GM21529 (cell line): ENCODE data around the gene SLX4IP.

Source experiments
- ATAC-seq: cut with Tn5 transposase; IDR thresholded peaks from one replicate; pipeline ENCODE4 v1.9.1; 2021; ENCODE audit not compliant: unreplicated experiment

The SLX4IP gene

DNA sequence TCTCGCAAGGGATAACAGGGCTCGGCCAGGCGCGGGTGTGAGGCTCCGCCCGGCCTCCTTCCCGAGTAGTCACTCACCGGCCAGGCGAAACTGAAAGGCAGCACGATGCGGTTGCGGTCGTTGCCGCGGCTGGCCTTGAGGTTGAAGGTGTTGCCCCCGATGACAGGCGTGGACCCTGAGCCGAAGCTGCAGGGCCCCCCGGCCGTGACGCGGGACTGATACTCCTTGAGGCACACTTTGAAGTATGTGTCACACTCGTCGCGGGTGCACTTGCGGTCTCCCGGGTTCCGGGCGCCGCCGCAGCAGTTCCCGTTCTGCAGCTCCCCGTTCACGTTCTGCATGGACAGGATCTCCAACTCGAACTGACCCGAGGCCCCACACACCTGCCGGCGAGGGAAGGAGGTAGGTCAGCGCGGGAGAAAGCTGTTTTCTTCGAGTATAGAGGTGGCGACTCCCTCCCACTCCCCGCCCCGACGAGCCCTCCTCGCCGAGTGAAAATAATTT, 237.6 kb downstream of the SLX4IP start:
- no peak for ATAC-seq

GRCh38 chr20:10673176-10673841, 238.2 kb downstream of the SLX4IP start:
- ATAC-seq = no peak

GRCh38 chr20:10673842-10674683, 239.0 kb downstream of the SLX4IP start, which contains the start of gene JAG1:
JAG1 (minus strand) TSS chr20:10673999; CDS start chr20:10673530, 469 bp downstream.
- peak; percentile 53 for ATAC-seq

DNA sequence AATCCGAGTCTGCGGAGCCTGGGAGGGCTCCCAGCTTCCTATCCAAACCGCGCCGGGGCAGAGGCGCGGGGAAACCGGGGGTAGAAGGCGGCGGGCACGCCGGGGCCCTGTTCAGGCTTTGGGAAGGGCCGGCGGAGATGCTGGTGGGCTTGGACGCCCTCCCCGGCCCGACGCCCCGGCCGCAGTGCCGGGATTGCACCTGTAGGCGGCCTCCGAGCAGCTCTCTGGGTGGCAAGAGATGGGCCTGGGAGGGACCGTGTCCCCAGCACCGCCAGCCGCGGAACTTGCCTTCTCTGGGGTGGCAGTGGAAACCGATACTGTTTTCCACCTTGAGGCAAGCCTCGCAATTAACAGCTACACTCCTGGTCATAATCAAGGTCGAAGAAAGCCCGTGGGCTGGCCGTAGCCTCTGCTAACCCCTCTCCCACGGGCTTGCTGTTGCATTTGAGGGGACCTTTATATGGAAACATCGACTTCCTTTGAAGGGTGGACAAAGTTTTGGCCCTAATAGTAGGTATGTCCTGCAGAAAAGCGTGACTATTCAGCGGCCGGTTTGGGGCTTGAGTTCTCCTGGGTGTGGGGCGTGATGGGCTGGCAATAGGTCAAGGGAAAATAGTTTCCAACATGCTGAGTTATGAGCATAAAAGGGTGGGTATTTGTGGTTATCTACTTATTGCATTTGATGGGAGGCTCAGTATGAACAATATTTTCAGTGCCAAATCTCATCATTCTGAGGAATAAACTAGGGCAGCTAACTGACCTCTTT, 239.8 kb downstream of the SLX4IP start:
- ATAC-seq = peak; percentile 41

DNA sequence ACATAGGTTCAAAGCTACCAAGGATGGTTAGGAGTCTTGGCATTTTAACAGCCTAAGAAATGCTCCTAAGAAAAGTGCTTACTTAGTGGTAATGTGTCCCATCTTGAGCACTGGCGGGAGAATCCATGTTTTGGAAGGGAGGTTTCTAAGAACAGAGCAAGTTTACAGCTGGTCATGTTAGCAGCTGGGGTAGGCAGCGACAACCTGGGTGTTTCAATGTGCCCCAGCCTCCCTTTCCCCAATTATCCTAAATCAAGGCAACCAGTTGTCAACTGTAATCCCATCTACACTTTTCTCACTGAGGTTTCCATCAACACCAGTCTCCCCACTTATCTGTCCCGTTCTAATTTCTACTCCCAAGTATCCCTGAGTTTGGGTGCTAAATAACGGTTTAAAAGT, 240.3 kb downstream of the SLX4IP start:
- ATAC-seq = no peak

GRCh38 chr20:10676518-10676917, 241.4 kb downstream of the SLX4IP start:
- ATAC-seq = no peak
